A549 (cell line): ENCODE measurements around the gene PRKX. TPM values are rescaled to one million over a fixed set of nuclear protein-coding genes. Genes with fewer than 3 reads are reported as not detected.

Experiments
- ATAC-seq, 2 experiments: fragments of 200-7000 bp in 1 of 2; fragments of >200 bp in 1 of 2; cut with Nextera tagmentation in 1 of 2; cut with Tn5 transposase in 1 of 2; 3 replicates each; pipeline versions ENCODE4 v1.8.0 to v1.9.1; 2018 to 2020; ENCODE audit warnings: mild to moderate bottlenecking in 1 of 2, moderate library complexity in 1 of 2
- CTCF ChIA-PET: fragments of 300-600 bp; sonication (Branson Sonifier 250); formaldehyde crosslinking; extraction: SDS; loops from one replicate; lab custom pipeline; 2021; ENCODE audit warnings: antibody characterized with exemption, inconsistent platforms; lab: Yijun Ruan, JAX
- POLR2A ChIA-PET: fragments of 350-600 bp; formaldehyde crosslinking; extraction: SDS; loops from one replicate; lab custom pipeline; 2021; ENCODE audit warnings: antibody characterized with exemption, inconsistent platforms; lab: Yijun Ruan, JAX
- DNase-seq, 2 experiments: peaks; one replicate each; pipeline versions ENCODE4 v3.0.0 to v3.0.0-alpha.2; 2011 to 2016; ENCODE audit warnings: low read depth in 1 of 2, low spot score in 1 of 2
- FAIRE-seq: peaks from 2 replicates; lab custom pipeline; 2011; peaks lifted over from hg19 to GRCh38; lab: Jason Lieb, UNC
- H3K27ac ChIP-seq, 2 experiments: fragments of >200 bp; sonication (Bioruptor Twin); formaldehyde crosslinking; 3 replicates each; pipeline ENCODE4 v1.5.1; 2016 to 2017
- H3K4me1 ChIP-seq: fragments of >200 bp; sonication (Bioruptor Twin); formaldehyde crosslinking; 3 replicates; pipeline ENCODE4 v1.6.1; 2016
- H3K4me2 ChIP-seq: fragments of >200 bp; sonication (Bioruptor Twin); formaldehyde crosslinking; 3 replicates; pipeline ENCODE4 v1.6.1; 2016
- H3K4me3 ChIP-seq: fragments of >200 bp; sonication (Bioruptor Twin); formaldehyde crosslinking; 3 replicates; pipeline ENCODE4 v1.5.1; 2016
- H3K9me3 ChIP-seq: fragments of >200 bp; sonication (Bioruptor Twin); formaldehyde crosslinking; 3 replicates; pipeline ENCODE4 v1.6.1; 2016
- BHLHE40 ChIP-seq: IDR thresholded peaks from 2 replicates; pipeline ENCODE4 v1.6.1; 2012; ENCODE audit warnings: low read depth, low read length, inconsistent platforms
- CBX8 ChIP-seq: fragments of 200-600 bp; sonication (generic); IDR thresholded peaks from 2 replicates; pipeline ENCODE4 v1.6.1; 2016
- CHD4 ChIP-seq: fragments of 200-600 bp; sonication (generic); IDR thresholded peaks from 2 replicates; pipeline ENCODE4 v1.6.1; 2016; ENCODE audit warnings: antibody characterized with exemption, mild to moderate bottlenecking, borderline replicate concordance
- E2F6 ChIP-seq: IDR thresholded peaks from 2 replicates; pipeline ENCODE4 v1.6.1; 2012; ENCODE audit warnings: low read depth, borderline replicate concordance
- EHMT2 ChIP-seq: fragments of 200-600 bp; sonication (generic); IDR thresholded peaks from 2 replicates; pipeline ENCODE4 v1.6.1; 2016; ENCODE audit warnings: antibody characterized with exemption, low read depth, mild to moderate bottlenecking, moderate library complexity
- ELK1 ChIP-seq: fragments of 150-350 bp; IDR thresholded peaks from 2 replicates; pipeline ENCODE4 v1.6.1; 2014; ENCODE audit warnings: low read depth, mild to moderate bottlenecking, low read length
- EP300 ChIP-seq, 2 experiments: fragments of >200 bp; sonication (Bioruptor Twin); formaldehyde crosslinking; IDR thresholded peaks; 2 replicates in 1 of 2; 3 replicates in 1 of 2; pipeline ENCODE4 v1.6.1; 2016 to 2017
- FOSB ChIP-seq: fragments of 250-450 bp; sonication (Bioruptor Pico); IDR thresholded peaks from 2 replicates; pipeline ENCODE4 v1.5.0; 2020; ENCODE audit warnings: mild to moderate bottlenecking, moderate library complexity
- FOSL2 ChIP-seq, 2 experiments: fragments of 450-650 bp in 1 of 2; fragments of >200 bp in 1 of 2; sonication (Bioruptor Twin) in 1 of 2; formaldehyde crosslinking; IDR thresholded peaks; 2 replicates each; pipeline versions ENCODE4 v1.5.0 to v1.6.1; 2016 to 2020; ENCODE audit warnings: mild to moderate bottlenecking in 1 of 2, moderate library complexity in 1 of 2
- HDAC2 ChIP-seq: fragments of 200-600 bp; sonication (generic); IDR thresholded peaks from 2 replicates; pipeline ENCODE4 v1.6.1; 2016
- HEYL ChIP-seq: fragments of 250-450 bp; sonication (Bioruptor Pico); IDR thresholded peaks from 2 replicates; pipeline ENCODE4 v1.8.0; 2021; ENCODE audit warnings: mild to moderate bottlenecking, moderate library complexity
- HOXB5 ChIP-seq: fragments of 250-450 bp; sonication (Bioruptor Pico); IDR thresholded peaks from 2 replicates; pipeline ENCODE4 v1.5.0; 2020; ENCODE audit warnings: mild to moderate bottlenecking, moderate library complexity
- KDM1A ChIP-seq: fragments of 200-600 bp; sonication (generic); IDR thresholded peaks from 2 replicates; pipeline ENCODE4 v1.6.1; 2016; ENCODE audit warnings: low read depth, mild to moderate bottlenecking
- KDM5A ChIP-seq: fragments of 200-600 bp; sonication (generic); IDR thresholded peaks from 2 replicates; pipeline ENCODE4 v1.6.1; 2016; ENCODE audit warnings: antibody characterized with exemption, mild to moderate bottlenecking
- MAFK ChIP-seq: fragments of 450-650 bp; IDR thresholded peaks from 2 replicates; pipeline ENCODE4 v1.6.1; 2014; ENCODE audit not compliant: partially characterized antibody
- MAX ChIP-seq: IDR thresholded peaks from 2 replicates; pipeline ENCODE4 v1.6.1; 2012
- NPAS2 ChIP-seq: fragments of 250-450 bp; sonication (Bioruptor Pico); IDR thresholded peaks from 2 replicates; pipeline ENCODE4 v1.8.0; 2022; ENCODE audit warnings: mild to moderate bottlenecking, moderate library complexity, borderline replicate concordance
- NR3C1 ChIP-seq: fragments of >200 bp; sonication (Bioruptor Twin); formaldehyde crosslinking; IDR thresholded peaks from 3 replicates; pipeline ENCODE4 v1.6.1; 2017
- PHF8 ChIP-seq: fragments of 200-600 bp; sonication (generic); IDR thresholded peaks from 2 replicates; pipeline ENCODE4 v1.6.1; 2016; ENCODE audit warnings: low read depth, mild to moderate bottlenecking, antibody characterized with exemption, moderate library complexity, borderline replicate concordance
- POLR2A ChIP-seq: IDR thresholded peaks from 2 replicates; pipeline ENCODE4 v1.6.1; 2012; ENCODE audit warnings: mild to moderate bottlenecking, low read length
- POLR2AphosphoS2 ChIP-seq: conservative IDR thresholded peaks from 2 replicates; pipeline ENCODE4 v1.6.1; 2012; ENCODE audit warnings: low read length, improper control_type of control experiment, inconsistent platforms
- SMC3 ChIP-seq: fragments of >200 bp; sonication (Bioruptor Twin); formaldehyde crosslinking; IDR thresholded peaks from 3 replicates; pipeline ENCODE4 v1.6.1; 2018; ENCODE audit warnings: inconsistent platforms
- TP53 ChIP-seq: fragments of 250-450 bp; sonication (Bioruptor Pico); IDR thresholded peaks from 2 replicates; pipeline ENCODE4 v1.5.0; 2021; ENCODE audit warnings: mild to moderate bottlenecking, moderate library complexity
- ZC3H11A ChIP-seq: fragments of 450-650 bp; IDR thresholded peaks from 2 replicates; pipeline ENCODE4 v1.6.1; 2014; ENCODE audit warnings: antibody characterized with exemption, mild to moderate bottlenecking
- ZFP36 ChIP-seq: fragments of 450-650 bp; IDR thresholded peaks from 2 replicates; pipeline ENCODE4 v1.6.1; 2014; ENCODE audit warnings: borderline replicate concordance; ENCODE audit not compliant: partially characterized antibody
- ZSCAN20 ChIP-seq: fragments of 250-450 bp; sonication (Bioruptor Pico); IDR thresholded peaks from 2 replicates; pipeline ENCODE4 v1.8.0; 2022; ENCODE audit warnings: mild to moderate bottlenecking, moderate library complexity
- WGBS: methylation state at CpG from one replicate; pipeline ENCODE4 v1.1.6; 2017; ENCODE audit errors: missing lambda C conversion rate; 5-methylcytosine and 5-hydroxymethylcytosine counted together
- polyA plus RNA-seq, 4 experiments: library from polyadenylated mRNA; depleted of rRNA in 3 of 4; stranded (reverse); fragments of >200 nt; fragmentation: RNase III in 1 of 4; extraction: RNeasy Plus Mini Kit Qiagen cat#74134 plus additional on column Dnase treatment in 1 of 4; gene quantifications; 2 replicates in 3 of 4; 3 replicates in 1 of 4; pipeline ENCODE4 v1.2.3, GENCODE V29; 2011 to 2017
- TF ChIP-seq, protein P1 (sequence below): fragments of 250-450 bp; sonication (Bioruptor Pico); IDR thresholded peaks from 2 replicates; pipeline ENCODE4 v1.5.0; 2020; ENCODE audit warnings: low read depth, mild to moderate bottlenecking, moderate library complexity
- TF ChIP-seq, protein P2 (sequence below): fragments of >200 bp; sonication (Bioruptor Twin); formaldehyde crosslinking; IDR thresholded peaks from 3 replicates; pipeline ENCODE4 v1.5.1; 2016

Gene PRKX
- polyA plus RNA-seq, 2 of the 4 experiments (the other 2 are of a cell fraction): 18.2 to 36.0 TPM

DNA sequence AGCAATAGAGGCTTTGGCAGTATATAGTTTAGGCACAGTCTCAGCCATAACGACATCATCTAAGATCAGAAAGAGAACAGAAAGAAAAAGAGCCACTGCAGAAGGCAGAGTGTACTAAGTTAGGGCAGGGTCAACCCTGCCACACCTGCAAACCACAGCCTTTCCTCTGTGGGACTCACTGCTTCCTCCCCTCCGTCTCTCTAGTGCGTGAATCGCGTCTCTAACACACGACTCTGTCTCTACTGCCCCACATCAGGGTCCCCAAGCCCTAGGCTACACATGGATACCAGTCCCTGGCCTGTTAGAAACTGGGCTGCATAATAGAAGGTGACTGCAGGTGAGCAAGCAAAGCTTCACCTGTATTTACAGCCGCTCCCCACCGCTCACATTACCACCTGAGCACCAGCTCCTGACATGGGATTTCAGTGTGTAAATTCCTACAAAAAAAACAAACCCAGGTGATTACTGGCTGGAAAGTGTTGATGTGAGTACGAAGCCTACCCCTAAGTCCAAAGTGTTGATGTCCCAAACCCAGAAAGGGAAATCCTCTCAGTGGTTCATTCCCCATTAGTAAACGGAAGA is 128.9 kb downstream of the PRKX start (continued):
- no peak for TF ChIP-seq POLR2A

DNA sequence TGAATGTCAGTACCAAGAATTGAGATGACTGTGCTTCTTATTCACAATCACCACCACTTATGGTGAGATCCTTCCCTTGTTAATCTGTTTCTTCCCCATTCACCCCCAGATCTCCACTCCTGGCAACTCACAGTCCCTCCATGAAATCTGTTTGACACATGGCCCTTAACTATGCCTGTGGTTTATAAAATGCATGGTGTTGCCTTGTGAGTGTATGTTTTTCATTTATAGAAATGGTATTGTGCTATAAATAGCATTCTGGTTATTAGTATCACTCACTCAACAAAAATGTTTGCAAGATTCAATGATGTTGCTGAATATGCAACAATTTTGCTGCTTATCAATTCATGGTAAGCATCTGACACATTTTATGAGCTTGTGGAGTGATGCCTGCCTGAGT is 131.0 kb downstream of the PRKX start:
- ATAC-seq (no peak), FAIRE-seq (peak; percentile 32)
- H3K27ac ChIP-seq: no peak overlapping the region
- POLR2A ChIA-PET: no interaction called here
- H3K4me2 ChIP-seq: no peak overlapping the region
- no peaks in the 10 kb centered on the region for H3K9me3 ChIP-seq
- CTCF ChIA-PET: no interaction called here
- H3K4me3 ChIP-seq: no peak overlapping the region
- no peaks in the 10 kb centered on the region for H3K4me1 ChIP-seq
- TF ChIP-seq FOSB (CRISPR knock-in tag): no peak
- TF ChIP-seq FOSL2 (IDR thresholded peaks at IDR 0.05): no peak
- no peak for TF ChIP-seq FOSL2 (CRISPR knock-in tag; IDR thresholded peaks at IDR 0.05)
- TF ChIP-seq TP53: no peak
- no peak for TF ChIP-seq EP300 (IDR thresholded peaks at IDR 0.05)
- TF ChIP-seq KDM1A: no peak
- TF ChIP-seq, all 56 proteins: peak for 0
- DNase-seq: no peak

GRCh38 chrX:3581609-3582108 is 131.8 kb downstream of the PRKX start:
- WGBS: 39% methylated on average over 2 of the region's 2 CpGs
- DNase-seq (no peak), FAIRE-seq (no peak), ATAC-seq (no peak)
- ChIA-PET POLR2A (no interaction called here), CTCF (no interaction called here)
- TF ChIP-seq HOXB5 (CRISPR knock-in tag) (no peak), E2F6 (no peak), KDM5A (no peak), CHD4 (no peak), ZSCAN20 (CRISPR knock-in tag) (no peak), ELK1 (no peak), SMC3 (no peak), CBX8 (no peak), NR3C1 (no peak), BHLHE40 (no peak), MAFK (no peak), HDAC2 (no peak), PHF8 (no peak), HEYL (no peak), ZFP36 (no peak), EP300 (IDR thresholded peaks at IDR 0.05) (no peak), ZC3H11A (no peak)
- TF ChIP-seq, protein P1, sequence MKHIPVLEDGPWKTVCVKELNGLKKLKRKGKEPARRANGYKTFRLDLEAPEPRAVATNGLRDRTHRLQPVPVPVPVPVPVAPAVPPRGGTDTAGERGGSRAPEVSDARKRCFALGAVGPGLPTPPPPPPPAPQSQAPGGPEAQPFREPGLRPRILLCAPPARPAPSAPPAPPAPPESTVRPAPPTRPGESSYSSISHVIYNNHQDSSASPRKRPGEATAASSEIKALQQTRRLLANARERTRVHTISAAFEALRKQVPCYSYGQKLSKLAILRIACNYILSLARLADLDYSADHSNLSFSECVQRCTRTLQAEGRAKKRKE: no peak
- no peak overlapping the region for H3K4me2 ChIP-seq
- no peaks in the 10 kb centered on the region for H3K4me1 ChIP-seq
- no peak overlapping the region for H3K27ac ChIP-seq
- no peak overlapping the region for H3K4me3 ChIP-seq
- no peaks in the 10 kb centered on the region for H3K9me3 ChIP-seq

GRCh38 chrX:3577551-3577950 is 135.9 kb downstream of the PRKX start:
- DNase-seq: no peak
- no peak for ATAC-seq
- no peak overlapping the region for H3K4me3 ChIP-seq
- TF ChIP-seq POLR2AphosphoS2: no peak
- TF ChIP-seq NPAS2 (CRISPR knock-in tag): no peak
- TF ChIP-seq FOSB (CRISPR knock-in tag): no peak
- TF ChIP-seq EP300 (IDR thresholded peaks at IDR 0.05): no peak
- no peak for TF ChIP-seq E2F6
- no peak for TF ChIP-seq HEYL
- TF ChIP-seq MAX: no peak
- TF ChIP-seq EHMT2: no peak
- TF ChIP-seq, protein P2, sequence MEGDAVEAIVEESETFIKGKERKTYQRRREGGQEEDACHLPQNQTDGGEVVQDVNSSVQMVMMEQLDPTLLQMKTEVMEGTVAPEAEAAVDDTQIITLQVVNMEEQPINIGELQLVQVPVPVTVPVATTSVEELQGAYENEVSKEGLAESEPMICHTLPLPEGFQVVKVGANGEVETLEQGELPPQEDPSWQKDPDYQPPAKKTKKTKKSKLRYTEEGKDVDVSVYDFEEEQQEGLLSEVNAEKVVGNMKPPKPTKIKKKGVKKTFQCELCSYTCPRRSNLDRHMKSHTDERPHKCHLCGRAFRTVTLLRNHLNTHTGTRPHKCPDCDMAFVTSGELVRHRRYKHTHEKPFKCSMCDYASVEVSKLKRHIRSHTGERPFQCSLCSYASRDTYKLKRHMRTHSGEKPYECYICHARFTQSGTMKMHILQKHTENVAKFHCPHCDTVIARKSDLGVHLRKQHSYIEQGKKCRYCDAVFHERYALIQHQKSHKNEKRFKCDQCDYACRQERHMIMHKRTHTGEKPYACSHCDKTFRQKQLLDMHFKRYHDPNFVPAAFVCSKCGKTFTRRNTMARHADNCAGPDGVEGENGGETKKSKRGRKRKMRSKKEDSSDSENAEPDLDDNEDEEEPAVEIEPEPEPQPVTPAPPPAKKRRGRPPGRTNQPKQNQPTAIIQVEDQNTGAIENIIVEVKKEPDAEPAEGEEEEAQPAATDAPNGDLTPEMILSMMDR: no peak
- H3K27ac ChIP-seq: no peak overlapping the region
- no peak for FAIRE-seq
- no peaks in the 10 kb centered on the region for H3K4me1 ChIP-seq
- ChIA-PET POLR2A (no interaction called here), CTCF (no interaction called here)
- no peaks in the 10 kb centered on the region for H3K9me3 ChIP-seq
- 79% methylated on average over 1 of the region's 1 CpG for WGBS
- H3K4me2 ChIP-seq: no peak overlapping the region
